Mucosa of stomach (tissue), 1 donor: ENCODE measurements around the gene SRSF7.
A peak's percentile ranks its signal among the peaks of the same experiment; 100 is the strongest.
"Not testable (repeated sequence)": the region's sequence is repeated elsewhere in the genome, so short reads cannot be mapped to it uniquely, and the experiment has no call there.

Experiments used
- H3K27me3 ChIP-seq: one replicate; pipeline ENCODE4 v1.7.0; 2013; ENCODE audit warnings: mild to moderate bottlenecking, low read length; ENCODE audit not compliant: control insufficient read depth, insufficient read depth
- H3K36me3 ChIP-seq: one replicate; pipeline ENCODE4 v1.7.0; 2013; ENCODE audit warnings: low read length; ENCODE audit not compliant: control insufficient read depth, insufficient read depth
- H3K4me1 ChIP-seq: one replicate; pipeline ENCODE4 v1.7.0; 2013; ENCODE audit warnings: mild to moderate bottlenecking, low read length; ENCODE audit not compliant: control insufficient read depth, insufficient read depth
- H3K4me3 ChIP-seq: one replicate; pipeline ENCODE4 v1.7.0; 2013; ENCODE audit warnings: low read length
- H3K9ac ChIP-seq: one replicate; pipeline ENCODE4 v1.7.0; 2013; ENCODE audit warnings: mild to moderate bottlenecking, low read length, moderate library complexity
- H3K9me3 ChIP-seq: one replicate; pipeline ENCODE4 v1.7.0; 2013; ENCODE audit warnings: mild to moderate bottlenecking, low read length, moderate library complexity; ENCODE audit not compliant: control insufficient read depth
- donor health status: Pancreatic carcinoma.

Gene SRSF7

DNA sequence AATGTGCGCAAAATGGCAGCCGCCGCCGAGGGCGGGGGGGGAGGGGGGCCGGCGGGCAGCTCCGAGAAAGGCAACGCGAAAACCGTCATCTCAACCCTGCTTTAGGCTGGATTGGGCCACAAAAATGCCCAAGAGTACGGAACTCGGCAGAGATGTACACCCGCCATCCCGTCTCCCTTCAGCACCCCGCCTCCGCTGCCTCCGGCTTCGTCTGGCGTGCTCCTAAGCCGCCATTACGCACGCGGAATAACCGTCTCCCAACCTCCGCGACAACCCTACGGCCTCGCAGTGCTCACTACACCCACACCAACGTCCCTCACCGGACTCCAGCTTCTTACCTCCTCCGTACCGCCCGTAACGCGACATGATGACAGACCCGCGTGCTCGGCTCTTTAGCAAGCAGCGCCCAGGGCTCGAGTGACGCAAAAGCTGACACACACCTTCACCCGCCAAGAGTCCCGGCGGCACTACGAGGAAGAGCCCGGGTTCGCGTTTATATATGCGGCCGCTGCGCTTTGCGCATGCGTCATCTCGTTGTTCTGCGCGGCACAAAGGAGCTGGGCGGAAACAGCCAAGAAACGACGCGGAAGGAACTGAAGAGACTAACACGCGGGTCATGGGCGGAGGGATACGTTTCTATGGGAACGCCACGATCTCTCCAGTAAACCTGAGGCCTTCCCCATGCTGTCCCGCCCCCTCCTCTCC lies at the start of gene SRSF7:
SRSF7 (minus strand) TSS at position 471 of the 705 bp plus-strand sequence; CDS start at position 366, 105 bp downstream.
- H3K4me1 ChIP-seq, result peaks cover 16% of the 10 kb centered on the region
- H3K4me3 ChIP-seq, result peak within 1 kb of the TSS; percentile 99
- H3K27me3 ChIP-seq, result no peaks in the 10 kb centered on the region
- peaks cover 12% of the 10 kb centered on the region for H3K36me3 ChIP-seq
- H3K9me3 ChIP-seq, result no peaks in the 10 kb centered on the region
- H3K9ac ChIP-seq, result peak within 1 kb of the TSS; percentile 100

DNA sequence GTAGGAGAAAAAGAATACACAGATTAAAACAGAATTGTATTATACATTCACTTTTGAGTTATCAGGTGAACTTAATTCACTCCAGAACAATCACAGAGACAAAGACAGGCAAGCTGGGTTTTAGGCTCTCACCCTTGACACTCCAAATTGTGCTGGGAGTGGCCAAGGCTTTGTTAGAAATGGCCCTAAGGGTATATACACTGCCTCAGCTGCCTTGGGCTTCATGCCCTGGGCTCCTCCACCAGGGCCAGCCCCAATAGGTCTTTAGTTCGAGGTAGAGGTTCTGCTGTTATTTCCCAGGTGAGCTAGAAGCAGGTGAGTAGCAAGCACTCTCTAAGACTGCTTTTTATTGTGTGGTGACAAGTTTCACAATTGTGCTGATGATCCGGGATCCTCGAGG lies 46.8 kb upstream of the SRSF7 start:
- Histone ChIP-seq H3K36me3 (no peaks in the 10 kb centered on the region), H3K4me1 (peaks cover 13% of the 10 kb centered on the region), H3K4me3 (no peak overlapping the region), H3K9ac (no peak overlapping the region), H3K27me3 (no peaks in the 10 kb centered on the region), H3K9me3 (no peaks in the 10 kb centered on the region)

DNA sequence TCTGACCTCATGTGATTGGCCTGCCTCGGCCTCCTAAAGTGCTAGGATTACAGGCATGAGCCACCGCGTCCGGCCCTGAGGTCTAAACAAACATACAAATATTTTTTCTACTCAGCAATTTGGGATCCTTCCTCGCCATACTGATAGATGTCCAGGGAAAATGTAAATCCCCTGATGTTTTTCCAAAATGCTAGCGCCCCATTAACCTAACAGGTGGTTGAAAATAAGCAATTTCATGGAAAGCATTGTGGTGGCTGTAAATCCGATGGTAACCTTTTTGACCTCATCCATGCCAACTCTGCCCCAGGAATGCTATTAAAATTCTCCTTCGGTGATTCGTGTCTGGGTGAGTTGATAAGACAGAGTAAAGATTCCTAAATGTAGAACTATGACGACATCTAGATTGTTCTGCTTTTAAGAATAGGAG lies 46.1 kb upstream of the SRSF7 start:
- Histone ChIP-seq H3K4me3 (no peak overlapping the region), H3K4me1 (peaks cover 13% of the 10 kb centered on the region), H3K36me3 (no peaks in the 10 kb centered on the region), H3K27me3 (no peaks in the 10 kb centered on the region), H3K9me3 (no peaks in the 10 kb centered on the region), H3K9ac (no peak overlapping the region)

DNA sequence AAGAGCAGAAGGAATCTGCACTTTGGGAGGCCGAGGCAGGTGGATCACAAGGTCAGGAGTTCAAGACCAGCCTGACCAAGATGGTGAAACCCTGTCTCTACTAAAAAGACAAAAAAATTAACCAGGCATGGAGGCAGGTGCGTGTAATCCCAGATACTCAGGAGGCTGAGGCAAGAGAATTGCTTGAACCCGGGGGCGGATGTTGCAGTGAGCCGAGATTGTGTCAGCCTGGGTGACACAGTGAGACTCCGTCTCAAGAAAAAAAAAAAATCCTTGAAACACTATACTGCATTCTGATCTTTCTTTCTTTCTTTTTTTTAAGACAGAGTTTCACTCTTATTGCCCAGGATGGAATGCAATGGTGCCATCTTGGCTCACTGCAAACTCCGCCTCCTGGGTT lies 43.9 kb upstream of the SRSF7 start:
- not testable (repeated sequence) for H3K27me3 ChIP-seq, H3K9ac ChIP-seq, H3K9me3 ChIP-seq, H3K4me3 ChIP-seq, H3K36me3 ChIP-seq
- peaks cover 16% of the 10 kb centered on the region for H3K4me1 ChIP-seq

DNA sequence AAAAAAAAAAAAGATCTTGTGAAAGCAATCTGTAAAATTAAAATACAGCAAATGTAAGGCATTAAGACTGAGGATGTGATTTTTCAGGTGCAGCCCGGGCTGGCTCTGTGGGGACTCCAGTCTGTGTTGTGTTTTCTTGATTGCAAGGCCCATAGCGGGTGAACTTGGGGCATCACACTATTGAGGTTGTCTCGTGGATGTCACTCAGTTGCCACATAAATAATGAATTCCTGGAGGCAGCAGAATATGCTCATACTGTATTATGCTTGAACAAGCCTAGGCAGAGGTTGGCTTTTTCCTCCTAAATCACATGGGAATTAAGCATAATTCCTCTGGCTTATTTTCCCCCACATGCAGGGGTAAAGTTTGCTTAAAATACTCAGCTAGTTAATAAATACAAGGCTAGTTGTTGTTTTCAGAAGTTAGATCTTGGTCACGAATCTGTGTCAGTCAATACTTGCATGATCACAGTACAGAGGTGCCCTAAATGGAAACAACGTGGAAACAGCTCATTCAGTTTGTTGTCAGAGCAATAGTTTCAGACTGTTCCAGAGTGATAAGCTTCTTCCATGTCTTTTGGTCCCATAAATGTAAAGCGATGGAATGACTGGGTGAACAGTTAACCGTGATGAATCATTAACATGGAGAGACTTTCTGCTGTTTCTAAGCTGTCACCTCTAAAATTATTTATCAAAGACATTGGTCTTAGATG lies 43.2 kb upstream of the SRSF7 start:
- Histone ChIP-seq H3K9me3 (no peaks in the 10 kb centered on the region), H3K36me3 (no peaks in the 10 kb centered on the region), H3K27me3 (no peaks in the 10 kb centered on the region), H3K4me3 (no peak overlapping the region), H3K9ac (no peak overlapping the region), H3K4me1 (peaks cover 18% of the 10 kb centered on the region)

DNA sequence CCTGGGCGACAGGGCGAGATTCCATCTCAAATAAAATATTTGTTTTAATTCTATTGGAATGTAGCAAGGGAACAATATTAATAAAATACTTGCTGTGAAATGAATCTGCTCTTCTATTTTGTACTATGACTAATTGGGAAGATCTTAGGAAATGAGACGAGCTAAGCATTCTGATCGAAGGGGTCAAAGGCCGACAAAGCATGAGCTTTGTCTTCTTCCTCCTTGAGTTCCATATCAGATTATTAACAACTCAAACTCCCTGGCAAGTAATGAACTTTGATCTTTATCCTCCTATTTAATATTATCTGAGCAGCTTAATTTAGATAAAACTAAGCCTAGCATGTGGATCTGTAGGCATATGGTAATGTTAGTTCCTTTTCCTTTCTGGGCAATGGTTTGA lies 42.4 kb upstream of the SRSF7 start:
- no peaks in the 10 kb centered on the region for H3K9me3 ChIP-seq
- H3K4me3 ChIP-seq, result no peak overlapping the region
- no peaks in the 10 kb centered on the region for H3K36me3 ChIP-seq
- H3K9ac ChIP-seq, result no peak overlapping the region
- no peaks in the 10 kb centered on the region for H3K27me3 ChIP-seq
- peaks cover 18% of the 10 kb centered on the region for H3K4me1 ChIP-seq

DNA sequence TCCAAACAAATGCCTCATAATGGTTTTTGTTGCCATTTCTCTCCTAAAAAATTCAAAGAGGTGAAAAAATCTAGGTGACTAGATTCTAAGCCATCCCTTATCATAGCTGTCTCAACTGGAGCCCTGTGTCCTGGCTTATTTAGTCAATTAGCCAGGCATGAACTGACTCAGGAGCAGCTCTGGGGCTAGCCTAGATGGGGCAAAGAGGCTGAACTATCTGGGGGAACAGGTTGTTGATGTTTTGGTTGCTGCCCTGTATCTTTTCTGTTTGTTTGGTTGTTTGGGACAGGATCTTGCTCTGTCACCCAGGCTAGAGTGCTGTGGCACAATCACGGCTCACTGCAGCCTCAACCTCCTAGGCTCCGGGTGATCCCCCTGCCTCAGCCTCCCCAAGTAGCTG lies 41.6 kb upstream of the SRSF7 start:
- no peak overlapping the region for H3K4me3 ChIP-seq
- H3K27me3 ChIP-seq, result no peaks in the 10 kb centered on the region
- H3K9ac ChIP-seq, result no peak overlapping the region
- no peaks in the 10 kb centered on the region for H3K9me3 ChIP-seq
- H3K4me1 ChIP-seq, result peaks cover 18% of the 10 kb centered on the region
- H3K36me3 ChIP-seq, result no peaks in the 10 kb centered on the region

DNA sequence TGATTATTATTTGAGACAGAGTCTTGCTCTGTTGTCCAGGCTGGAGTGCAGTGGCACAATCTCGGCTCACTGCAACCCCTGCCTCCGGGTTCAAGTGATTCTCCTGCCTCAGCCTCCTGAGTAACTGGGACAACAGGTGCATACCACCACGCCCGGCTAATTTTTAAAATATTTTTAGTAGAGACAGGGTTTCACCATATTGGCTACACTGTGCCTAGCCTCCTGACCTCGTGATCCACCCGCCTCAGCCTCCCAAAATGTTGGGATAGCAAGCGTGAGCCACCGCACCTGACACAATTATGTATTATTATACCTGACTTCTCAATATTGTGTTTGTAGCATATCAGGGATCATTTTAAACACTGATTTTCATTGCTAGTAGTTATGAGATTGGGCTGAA lies 41.2 kb upstream of the SRSF7 start:
- not testable (repeated sequence) for H3K4me3 ChIP-seq, H3K36me3 ChIP-seq, H3K27me3 ChIP-seq, H3K9ac ChIP-seq, H3K9me3 ChIP-seq
- H3K4me1 ChIP-seq, result peaks cover 18% of the 10 kb centered on the region

DNA sequence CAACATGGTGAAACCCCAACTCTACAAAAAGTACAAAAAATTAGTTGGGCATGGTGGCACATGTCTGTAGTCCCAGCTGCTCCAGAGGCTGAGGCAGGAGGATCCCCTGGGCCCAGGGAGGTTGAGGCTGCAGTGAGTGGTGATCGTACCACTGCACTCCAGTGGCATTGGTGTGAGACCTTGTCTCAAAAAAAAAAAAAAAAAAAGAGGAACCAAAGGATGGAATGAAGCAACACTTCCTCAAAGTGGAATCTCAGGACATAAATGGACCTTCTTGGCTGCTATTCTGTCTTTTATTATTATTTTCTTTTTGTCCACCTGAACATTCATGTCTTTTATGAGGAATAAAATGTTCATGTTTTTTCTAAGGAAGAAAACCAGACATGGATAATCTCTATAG lies 40.6 kb upstream of the SRSF7 start:
- no peaks in the 10 kb centered on the region for H3K27me3 ChIP-seq
- H3K9me3 ChIP-seq, result no peaks in the 10 kb centered on the region
- H3K4me1 ChIP-seq, result peaks cover 18% of the 10 kb centered on the region
- no peak overlapping the region for H3K9ac ChIP-seq
- H3K36me3 ChIP-seq, result no peaks in the 10 kb centered on the region
- H3K4me3 ChIP-seq, result no peak overlapping the region

DNA sequence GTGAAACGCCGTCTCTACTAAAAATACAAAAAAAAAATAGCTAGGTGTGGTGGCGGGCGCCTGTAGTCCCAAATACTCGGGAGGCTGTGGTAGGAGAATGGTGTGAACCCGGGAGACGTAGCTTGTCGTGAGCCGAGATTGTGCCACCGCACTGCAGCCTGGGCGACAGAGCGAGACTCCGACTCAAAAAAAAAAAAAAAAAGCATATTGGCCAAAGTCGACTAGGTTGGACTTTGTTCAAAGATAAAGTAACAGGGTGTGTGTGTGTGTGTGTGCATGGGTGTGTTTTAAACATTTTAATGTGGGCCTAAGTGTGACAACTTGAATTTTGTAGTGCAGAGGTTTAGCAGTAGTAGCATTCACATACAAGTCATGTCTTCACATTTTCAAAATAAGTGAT lies 38.5 kb upstream of the SRSF7 start:
- Histone ChIP-seq H3K4me1 (peaks cover 22% of the 10 kb centered on the region), H3K9ac (no peak overlapping the region), H3K4me3 (no peak overlapping the region), H3K9me3 (no peaks in the 10 kb centered on the region), H3K36me3 (no peaks in the 10 kb centered on the region), H3K27me3 (no peaks in the 10 kb centered on the region)

DNA sequence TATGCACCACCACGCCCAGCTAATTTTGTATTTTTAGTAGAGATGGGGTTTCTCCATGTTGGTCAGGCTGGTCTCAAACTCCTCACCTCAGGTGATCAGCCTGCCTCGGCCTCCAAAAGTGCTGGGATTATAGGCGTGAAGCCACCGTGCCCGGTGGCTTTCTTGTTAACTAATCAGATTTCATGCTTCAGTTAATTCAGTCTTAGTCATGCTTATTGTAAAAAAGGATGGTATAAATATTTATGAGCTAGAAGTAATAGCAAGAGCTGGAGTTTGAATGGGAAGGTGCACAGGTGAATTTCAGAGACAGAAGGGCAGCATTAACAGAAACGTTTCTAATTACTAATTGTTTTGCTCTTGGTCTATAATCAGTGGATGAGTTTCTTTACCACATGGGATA lies 37.1 kb upstream of the SRSF7 start:
- Histone ChIP-seq H3K9me3 (no peaks in the 10 kb centered on the region), H3K4me1 (peaks cover 18% of the 10 kb centered on the region), H3K36me3 (no peaks in the 10 kb centered on the region), H3K27me3 (no peaks in the 10 kb centered on the region), H3K4me3 (no peak overlapping the region), H3K9ac (no peak overlapping the region)

DNA sequence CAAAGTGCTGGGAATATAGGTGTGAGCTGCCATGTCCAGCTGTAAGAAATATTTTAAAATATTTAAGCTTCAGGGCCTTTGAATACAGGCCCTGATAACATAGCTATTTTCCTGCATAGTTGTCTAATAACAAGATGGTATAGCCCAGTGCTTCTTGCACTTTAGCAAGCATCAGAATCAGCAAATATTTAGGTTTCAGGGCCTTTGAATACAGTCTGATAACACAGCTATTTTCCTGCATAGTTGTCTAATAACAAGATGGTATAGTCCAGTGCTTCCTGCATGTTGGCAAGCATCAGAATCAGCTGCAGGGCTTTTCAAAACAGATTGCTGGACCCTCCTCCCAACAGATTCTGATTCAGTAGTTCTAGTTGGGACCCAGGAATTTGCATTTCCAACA lies 32.4 kb upstream of the SRSF7 start:
- no peaks in the 10 kb centered on the region for H3K36me3 ChIP-seq
- H3K4me1 ChIP-seq, result peaks cover 13% of the 10 kb centered on the region

More for the DNA sequence above, 32.4 kb upstream of the SRSF7 start:
- no peaks in the 10 kb centered on the region for H3K27me3 ChIP-seq
- no peak overlapping the region for H3K9ac ChIP-seq
- H3K9me3 ChIP-seq, result no peaks in the 10 kb centered on the region
- H3K4me3 ChIP-seq, result no peak overlapping the region
